Measurements from ENCODE around the gene PRND. TPM values are rescaled to one million over a fixed set of nuclear protein-coding genes. Genes with fewer than 3 reads are reported as not detected.
"Not testable (repeated sequence)": the region's sequence is repeated elsewhere in the genome, so short reads cannot be mapped to it uniquely, and the experiment has no call there.

The PRND gene
- total and polyA plus RNA-seq, 9 donors, result 31.6 to 46.4 (median 45.0) TPM

DNA sequence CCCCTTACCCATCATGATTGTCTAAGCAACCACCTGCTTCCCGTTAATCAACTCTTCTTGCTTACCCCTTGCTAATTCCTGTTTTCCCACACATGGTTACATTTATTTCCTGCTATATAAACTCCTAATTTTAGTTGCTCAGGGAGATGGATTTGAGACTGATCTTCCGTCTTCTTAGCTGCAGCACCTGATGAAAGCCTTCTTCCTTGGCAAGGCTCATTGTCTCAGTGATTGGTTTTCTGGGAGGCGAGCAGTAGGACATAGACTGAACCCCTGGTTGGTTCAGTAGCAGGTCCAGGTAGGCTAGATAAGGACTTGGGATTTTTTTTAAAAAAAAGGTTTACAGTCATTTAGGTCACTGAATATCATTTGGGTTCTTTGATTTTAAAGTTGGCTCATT, 50.4 kb downstream of the PRND start:
- WGBS (ENCODE audit: insufficient coverage), result 88% methylated on average over 1 of the region's 3 CpGs
- H3K27me3 ChIP-seq (ENCODE audit: control insufficient read depth, insufficient read depth, low read length), result no peaks in the 10 kb centered on the region

DNA sequence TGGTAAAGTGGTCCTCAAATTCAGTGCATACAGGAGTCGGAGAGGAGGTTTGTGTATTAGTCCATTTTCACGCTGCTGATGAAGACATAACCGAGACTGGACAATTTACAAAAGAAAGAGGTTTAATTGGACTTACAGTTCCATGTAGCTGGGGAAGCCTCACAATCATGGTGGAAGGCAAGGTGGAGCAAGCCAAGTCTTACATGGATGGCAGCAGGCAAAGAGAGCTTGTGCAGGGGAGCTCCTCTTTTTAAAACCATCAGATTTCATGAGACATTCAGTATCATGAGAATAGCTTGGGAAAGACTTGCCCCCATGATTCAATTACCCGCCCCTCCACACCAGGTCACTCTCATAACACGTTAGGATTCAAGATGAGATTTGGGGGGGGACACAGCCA, 51.3 kb downstream of the PRND start:
- 96% methylated on average over 3 of the region's 5 CpGs for WGBS (ENCODE audit: insufficient coverage)
- not testable (repeated sequence) for DNase-seq; H3K9me3 ChIP-seq (replicated peaks; ENCODE audit: control insufficient read depth, low read depth, low read length); H3K27ac ChIP-seq (ENCODE audit: low read length); H3K36me3 ChIP-seq (ENCODE audit: control insufficient read depth, insufficient read depth, low read length); H3K27me3 ChIP-seq (ENCODE audit: control insufficient read depth, insufficient read depth, low read length); H3K4me1 ChIP-seq (ENCODE audit: control insufficient read depth, insufficient read depth, low read length); H3K4me3 ChIP-seq (ENCODE audit: low read length)

More for the DNA sequence above, 50.4 kb downstream of the PRND start:
- Histone ChIP-seq H3K27ac (ENCODE audit: low read length) (no peak overlapping the region), H3K9me3 (replicated peaks; ENCODE audit: control insufficient read depth, low read depth, low read length) (peaks cover 2% of the 10 kb centered on the region), H3K4me3 (ENCODE audit: low read length) (no peak overlapping the region), H3K36me3 (ENCODE audit: control insufficient read depth, insufficient read depth, low read length) (no peaks in the 10 kb centered on the region), H3K4me1 (ENCODE audit: control insufficient read depth, insufficient read depth, low read length) (no peaks in the 10 kb centered on the region)
- DNase-seq, result no peak

DNA sequence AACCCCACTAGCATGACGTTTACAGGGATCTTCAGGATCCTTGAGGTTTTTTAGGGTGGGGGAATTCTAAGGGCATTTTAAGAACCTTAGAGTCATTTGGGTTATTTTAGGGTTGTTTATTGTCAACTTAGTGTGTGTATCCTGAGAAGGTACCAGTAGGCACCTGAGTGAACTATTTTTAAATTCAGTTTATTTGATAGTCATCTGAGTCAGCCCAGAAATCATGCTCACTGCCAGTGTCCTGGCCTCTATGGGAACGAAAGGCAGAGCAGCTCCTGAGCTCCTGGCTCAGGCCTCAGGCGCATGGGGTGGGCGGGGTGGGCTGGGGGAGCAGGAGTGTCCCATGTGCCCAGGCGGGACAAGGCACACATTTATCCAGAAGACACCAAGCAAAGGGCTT, 52.0 kb downstream of the PRND start:
- WGBS (ENCODE audit: insufficient coverage), result 80% methylated on average over 1 of the region's 5 CpGs
- Histone ChIP-seq H3K27ac (ENCODE audit: low read length) (no peak overlapping the region), H3K36me3 (ENCODE audit: control insufficient read depth, insufficient read depth, low read length) (no peaks in the 10 kb centered on the region)

DNA sequence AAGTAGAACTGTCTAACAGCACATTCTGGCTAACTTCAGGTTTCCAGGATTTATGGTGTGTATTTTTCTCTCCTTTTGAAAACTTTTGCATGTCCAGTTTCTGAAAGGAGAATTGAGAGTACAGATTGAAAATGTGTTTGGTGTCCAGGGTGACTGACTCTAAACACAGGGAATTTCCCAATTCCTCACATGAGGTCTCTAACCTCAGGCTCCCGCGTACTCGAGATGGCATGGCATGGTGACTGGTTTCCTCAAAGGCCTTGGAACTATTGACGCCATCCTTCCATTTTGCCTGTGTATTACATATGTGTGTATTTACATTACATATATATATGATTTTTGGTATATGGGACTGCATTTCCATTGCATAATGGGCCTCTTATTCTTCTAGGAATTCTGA, 52.5 kb downstream of the PRND start:
- DNase-seq, result peak; percentile 28
- no peak overlapping the region for H3K27ac ChIP-seq (ENCODE audit: low read length)
- no CpG with 5 or more reads among the region's 4 CpGs for WGBS (ENCODE audit: insufficient coverage)
- no peaks in the 10 kb centered on the region for H3K27me3 ChIP-seq (ENCODE audit: control insufficient read depth, insufficient read depth, low read length)
- H3K36me3 ChIP-seq (ENCODE audit: control insufficient read depth, insufficient read depth, low read length), result no peaks in the 10 kb centered on the region
- no peak overlapping the region for H3K4me3 ChIP-seq (ENCODE audit: low read length)
- peaks cover 2% of the 10 kb centered on the region for H3K9me3 ChIP-seq (replicated peaks; ENCODE audit: control insufficient read depth, low read depth, low read length)
- no peaks in the 10 kb centered on the region for H3K4me1 ChIP-seq (ENCODE audit: control insufficient read depth, insufficient read depth, low read length)

More for the DNA sequence above, 52.0 kb downstream of the PRND start:
- Histone ChIP-seq H3K27me3 (ENCODE audit: control insufficient read depth, insufficient read depth, low read length) (no peaks in the 10 kb centered on the region), H3K4me3 (ENCODE audit: low read length) (no peak overlapping the region), H3K9me3 (replicated peaks; ENCODE audit: control insufficient read depth, low read depth, low read length) (peaks cover 2% of the 10 kb centered on the region), H3K4me1 (ENCODE audit: control insufficient read depth, insufficient read depth, low read length) (no peaks in the 10 kb centered on the region)
- no peak for DNase-seq

DNA sequence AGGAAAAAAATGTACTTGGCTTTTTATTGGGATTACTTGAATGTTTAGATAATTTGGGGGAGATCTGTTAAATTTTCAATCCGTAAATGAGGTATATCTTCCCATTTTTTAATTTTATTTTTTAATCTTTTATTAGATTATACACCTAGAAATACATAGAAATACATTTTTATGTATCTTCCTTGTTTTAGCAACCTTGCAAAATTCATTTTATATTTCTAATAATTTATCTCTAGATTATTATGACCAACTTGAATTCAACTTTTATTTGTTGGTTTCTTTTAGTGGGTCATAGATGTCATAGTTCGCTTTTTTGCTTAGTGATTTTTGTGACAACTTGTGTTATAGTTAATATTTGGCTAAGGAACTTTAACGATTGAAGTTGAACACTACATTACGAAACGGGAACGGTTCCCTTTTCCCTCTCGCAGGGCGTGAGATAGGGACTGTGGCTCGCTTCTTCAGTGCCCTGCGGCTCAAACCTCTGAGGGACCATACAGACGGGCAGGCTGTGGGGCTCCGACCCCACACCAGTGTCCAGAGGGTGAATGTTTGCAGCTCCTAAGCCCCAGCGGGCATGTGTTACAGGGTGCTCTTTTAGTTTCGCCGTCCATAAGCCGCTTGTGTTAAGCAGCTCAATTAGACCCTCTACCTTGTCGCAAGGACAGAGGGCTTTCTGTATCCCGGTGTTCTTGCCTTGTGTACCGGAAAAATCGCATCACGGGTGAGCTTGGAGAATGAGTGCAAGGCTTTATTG, 53.8 kb downstream of the PRND start:
- peaks cover 2% of the 10 kb centered on the region for H3K9me3 ChIP-seq (replicated peaks; ENCODE audit: control insufficient read depth, low read depth, low read length)
- H3K4me1 ChIP-seq (ENCODE audit: control insufficient read depth, insufficient read depth, low read length), result no peaks in the 10 kb centered on the region
- H3K36me3 ChIP-seq (ENCODE audit: control insufficient read depth, insufficient read depth, low read length), result no peaks in the 10 kb centered on the region
- no peak overlapping the region for H3K27ac ChIP-seq (ENCODE audit: low read length)
- DNase-seq, result no peak
- H3K4me3 ChIP-seq (ENCODE audit: low read length), result no peak overlapping the region
- no peaks in the 10 kb centered on the region for H3K27me3 ChIP-seq (ENCODE audit: control insufficient read depth, insufficient read depth, low read length)
- WGBS (ENCODE audit: insufficient coverage), result 89% methylated on average over 17 of the region's 21 CpGs

DNA sequence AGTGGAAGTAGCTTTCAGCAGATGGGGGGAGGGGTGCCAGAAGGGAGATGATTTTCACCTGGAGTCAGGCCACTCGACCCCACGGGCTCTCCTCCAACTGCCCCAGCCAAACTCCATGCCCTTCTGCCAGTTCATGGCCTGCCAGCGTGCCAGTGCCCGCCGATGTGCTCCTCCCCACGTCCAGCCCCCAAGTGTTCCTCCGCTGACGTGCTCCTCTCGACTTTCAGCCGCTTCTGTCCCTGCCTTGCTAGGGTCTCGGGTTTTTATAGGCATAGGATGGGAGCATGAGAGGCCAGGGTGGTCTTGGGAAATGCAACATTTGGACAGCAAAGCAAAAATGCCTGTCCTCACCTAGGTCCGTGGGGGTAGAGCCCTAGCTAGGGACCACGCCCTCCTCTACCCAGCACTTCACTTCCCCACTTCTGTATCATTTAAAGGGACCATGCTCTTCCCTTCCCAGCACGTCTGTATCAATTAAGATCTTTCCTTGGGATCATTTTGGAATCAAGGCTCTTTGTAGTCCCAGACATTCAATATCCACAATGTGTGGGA, 54.4 kb downstream of the PRND start:
- WGBS (ENCODE audit: insufficient coverage), result 67% methylated on average over 6 of the region's 14 CpGs
- H3K4me1 ChIP-seq (ENCODE audit: control insufficient read depth, insufficient read depth, low read length), result no peaks in the 10 kb centered on the region
- no peak overlapping the region for H3K27ac ChIP-seq (ENCODE audit: low read length)
- no peaks in the 10 kb centered on the region for H3K27me3 ChIP-seq (ENCODE audit: control insufficient read depth, insufficient read depth, low read length)
- peaks cover 5% of the 10 kb centered on the region for H3K36me3 ChIP-seq (ENCODE audit: control insufficient read depth, insufficient read depth, low read length)
- DNase-seq, result no peak
- no peak overlapping the region for H3K4me3 ChIP-seq (ENCODE audit: low read length)
- peaks cover 2% of the 10 kb centered on the region for H3K9me3 ChIP-seq (replicated peaks; ENCODE audit: control insufficient read depth, low read depth, low read length)

Other genes with a start within 250 kb of the PRND start
- 68.8 TPM for gene PRNP, start 35.5 kb upstream of the PRND start, total RNA-seq
- gene PRNP, start 35.5 kb upstream of the PRND start, polyA plus RNA-seq (ENCODE audit: insufficient read depth in 1 of 8, insufficient read length in 8 of 8, low replicate concordance in 1 of 8), result 10 to 100 TPM; 72.9 to 93.9 (median 79.5) TPM
- 39.9 TPM for gene RASSF2, start 101.7 kb downstream of the PRND start, total RNA-seq
- gene RASSF2, start 101.7 kb downstream of the PRND start, polyA plus RNA-seq (ENCODE audit: insufficient read depth in 1 of 8, insufficient read length in 8 of 8, low replicate concordance in 1 of 8), result 10 to 100 TPM; 18.2 to 37.2 (median 29.5) TPM

Measured in muscle of leg (tissue), 11 donors.